H9 (cell line): ENCODE data around the gene PODNL1. TPM values are rescaled to one million over a fixed set of nuclear protein-coding genes. Genes with fewer than 3 reads are reported as not detected.

Experiments used
- DNase-seq: peaks from one replicate; pipeline ENCODE4 v3.0.0-alpha.2; 2017
- H2AFZ ChIP-seq: one replicate; pipeline ENCODE4 v1.6.1; 2013; ENCODE audit warnings: mild to moderate bottlenecking, low read length, control low read depth, moderate library complexity
- H2AK5ac ChIP-seq: 2 replicates; pipeline ENCODE4 v1.6.1; 2013; ENCODE audit warnings: low read length, control low read depth, mixed read lengths; ENCODE audit not compliant: insufficient read length
- H2BK120ac ChIP-seq: one replicate; pipeline ENCODE4 v1.6.1; 2013; ENCODE audit warnings: low read depth, mild to moderate bottlenecking, low read length, control low read depth, inconsistent platforms; ENCODE audit not compliant: poor library complexity, severe bottlenecking
- H2BK12ac ChIP-seq: 2 replicates; pipeline ENCODE4 v1.6.1; 2013; ENCODE audit warnings: low read length, control low read depth, mixed read lengths, low read depth; ENCODE audit not compliant: insufficient read length
- H2BK15ac ChIP-seq: 2 replicates; pipeline ENCODE4 v1.6.1; 2013; ENCODE audit warnings: low read depth, low read length, control low read depth
- H2BK20ac ChIP-seq: one replicate; pipeline ENCODE4 v1.6.1; 2013; ENCODE audit warnings: low read depth, mild to moderate bottlenecking, low read length, control low read depth, inconsistent platforms; ENCODE audit not compliant: poor library complexity, severe bottlenecking
- H2BK5ac ChIP-seq: 2 replicates; pipeline ENCODE4 v1.6.1; 2013; ENCODE audit warnings: low read length, control low read depth, mixed read lengths; ENCODE audit not compliant: insufficient read length
- H3K14ac ChIP-seq: 2 replicates; pipeline ENCODE4 v1.6.1; 2013; ENCODE audit warnings: low read length, control low read depth; ENCODE audit not compliant: insufficient read depth
- H3K18ac ChIP-seq: 2 replicates; pipeline ENCODE4 v1.6.1; 2013; ENCODE audit warnings: low read depth, mild to moderate bottlenecking, mixed read lengths, low read length, control low read depth; ENCODE audit not compliant: insufficient read length
- H3K23ac ChIP-seq: 2 replicates; pipeline ENCODE4 v1.6.1; 2013; ENCODE audit warnings: low read length, control low read depth, mixed read lengths, low read depth; ENCODE audit not compliant: insufficient read length
- H3K23me2 ChIP-seq: 2 replicates; pipeline ENCODE4 v1.6.1; 2013; ENCODE audit warnings: low read depth, mild to moderate bottlenecking, mixed read lengths, low read length, control low read depth; ENCODE audit not compliant: insufficient read length, poor library complexity, severe bottlenecking
- H3K27ac ChIP-seq: 2 replicates; pipeline ENCODE4 v1.5.1; 2013; ENCODE audit warnings: low read length, control low read depth, mixed read lengths, low read depth; ENCODE audit not compliant: insufficient read length
- H3K27me3 ChIP-seq: 2 replicates; pipeline ENCODE4 v1.6.1; 2013; ENCODE audit warnings: low read length, control low read depth, inconsistent platforms; ENCODE audit not compliant: insufficient read depth
- H3K4ac ChIP-seq: 2 replicates; pipeline ENCODE4 v1.6.1; 2013; ENCODE audit warnings: low read depth, mild to moderate bottlenecking, control low read depth, inconsistent platforms, low read length, moderate library complexity
- H3K4me1 ChIP-seq: 2 replicates; pipeline ENCODE4 v1.6.1; 2013; ENCODE audit warnings: low read length, control low read depth, inconsistent platforms; ENCODE audit not compliant: insufficient read depth
- H3K4me2 ChIP-seq: 2 replicates; pipeline ENCODE4 v1.6.1; 2013; ENCODE audit warnings: low read length, control low read depth, mixed read lengths; ENCODE audit not compliant: insufficient read length, insufficient read depth
- H3K56ac ChIP-seq: 2 replicates; pipeline ENCODE4 v1.6.1; 2013; ENCODE audit warnings: low read depth, mild to moderate bottlenecking, mixed read lengths, low read length, control low read depth; ENCODE audit not compliant: insufficient read length
- H3K79me1 ChIP-seq: 2 replicates; pipeline ENCODE4 v1.6.1; 2013; ENCODE audit warnings: low read depth, mild to moderate bottlenecking, moderate library complexity, low read length, control low read depth, inconsistent platforms; ENCODE audit not compliant: insufficient read depth, poor library complexity, severe bottlenecking
- H3K79me2 ChIP-seq: 2 replicates; pipeline ENCODE4 v1.6.1; 2013; ENCODE audit warnings: low read length, control low read depth, inconsistent platforms; ENCODE audit not compliant: insufficient read depth
- H3K9ac ChIP-seq: 2 replicates; pipeline ENCODE4 v1.6.1; 2013; ENCODE audit warnings: low read length, control low read depth, mixed read lengths; ENCODE audit not compliant: insufficient read length; ENCODE audit errors: extremely low read depth
- H3K9me3 ChIP-seq: one replicate; pipeline ENCODE4 v1.6.1; 2013; ENCODE audit warnings: low read depth, low read length, inconsistent platforms; ENCODE audit not compliant: control insufficient read depth
- H3T11ph ChIP-seq: one replicate; pipeline ENCODE4 v1.6.1; 2013; ENCODE audit warnings: mild to moderate bottlenecking, low read length, control low read depth, inconsistent platforms
- H4K20me1 ChIP-seq: one replicate; pipeline ENCODE4 v1.6.1; 2013; ENCODE audit not compliant: control insufficient read depth, insufficient read length, insufficient read depth
- H4K5ac ChIP-seq: 2 replicates; pipeline ENCODE4 v1.6.1; 2013; ENCODE audit warnings: low read depth, mild to moderate bottlenecking, mixed read lengths, low read length, control low read depth; ENCODE audit not compliant: insufficient read length
- H4K8ac ChIP-seq: replicated peaks from 2 replicates; pipeline ENCODE4 v1.6.1; 2013; ENCODE audit warnings: low read length, control low read depth, mixed read lengths, low read depth; ENCODE audit not compliant: insufficient read length
- H4K91ac ChIP-seq: 2 replicates; pipeline ENCODE4 v1.6.1; 2013; ENCODE audit warnings: low read depth, mild to moderate bottlenecking, moderate library complexity, mixed read lengths, low read length, control low read depth; ENCODE audit not compliant: insufficient read length
- H3K27ac Mint-ChIP-seq, 3 experiments: 2 replicates in 2 of 3; 3 replicates in 1 of 3; pipeline ENCODE4 v1.8.0; 2020 to 2021; ENCODE audit warnings: mixed read lengths in 3 of 3, mild to moderate bottlenecking in 1 of 3, moderate library complexity in 1 of 3
- H3K27me3 Mint-ChIP-seq: 2 replicates; pipeline ENCODE4 v1.8.0; 2021; ENCODE audit warnings: low read depth, mild to moderate bottlenecking, moderate library complexity, mixed read lengths
- H3K36me3 Mint-ChIP-seq, 3 experiments: 2 replicates in 2 of 3; 3 replicates in 1 of 3; pipeline ENCODE4 v1.8.0; 2020 to 2021; ENCODE audit warnings: low read depth in 3 of 3, mixed read lengths in 3 of 3; ENCODE audit not compliant: insufficient read depth in 1 of 3
- H3K4me1 Mint-ChIP-seq, 2 experiments: 2 replicates each; pipeline ENCODE4 v1.8.0; 2020; ENCODE audit warnings: mixed read lengths in 2 of 2
- H3K4me3 Mint-ChIP-seq, 2 experiments: 2 replicates in 1 of 2; 3 replicates in 1 of 2; pipeline ENCODE4 v1.8.0; 2020 to 2021; ENCODE audit warnings: mild to moderate bottlenecking in 2 of 2, mixed read lengths in 2 of 2, moderate library complexity in 1 of 2
- H3K9me3 Mint-ChIP-seq, 2 experiments: 2 replicates in 1 of 2; 3 replicates in 1 of 2; pipeline ENCODE4 v1.8.0; 2020; ENCODE audit warnings: mild to moderate bottlenecking in 2 of 2, mixed read lengths in 2 of 2, moderate library complexity in 1 of 2
- CTCF ChIP-seq: fragments of 200-600 bp; sonication (generic); conservative IDR thresholded peaks from 3 replicates; pipeline ENCODE4 v1.8.0; 2021; ENCODE audit warnings: antibody characterized with exemption, mild to moderate bottlenecking
- WGBS: extraction: QIAGEN DNeasy Blood & Tissue Kit; methylation state at CpG from one replicate; pipeline ENCODE4 v1.1.7; 2013; ENCODE audit warnings: missing lambda C conversion rate, low lambda C conversion rate, mixed read lengths; ENCODE audit not compliant: insufficient read length; ENCODE audit errors: extremely low coverage; 5-methylcytosine and 5-hydroxymethylcytosine counted together
- total RNA-seq: library from RNA; stranded (reverse); gene quantifications from 2 replicates; pipeline ENCODE4 v1.2.1, GENCODE V29; 2021

The PODNL1 gene
- total RNA-seq, 1 experiment from 2014 or later: 0.68 TPM

- Histone ChIP-seq H3T11ph (no peak overlapping the region), H4K8ac (no peak overlapping the region), H3K23me2 (peaks cover 11% of the 10 kb centered on the region), H3K9me3 (no peaks in the 10 kb centered on the region), H3K18ac (no peak overlapping the region), H2AFZ (no peak overlapping the region), H2BK15ac (no peak overlapping the region), H2BK20ac (no peak overlapping the region), H4K20me1 (no peaks in the 10 kb centered on the region), H2BK12ac (no peak overlapping the region), H3K27ac (no peak overlapping the region), H3K4me1 (no peaks in the 10 kb centered on the region), H3K27me3 (no peaks in the 10 kb centered on the region), H2BK120ac (no peak overlapping the region), H4K91ac (no peak overlapping the region), H4K5ac (no peak overlapping the region), H3K14ac (no peak overlapping the region), H3K56ac (no peak overlapping the region), H2AK5ac (no peak overlapping the region), H2BK5ac (no peak overlapping the region), H3K79me1 (peaks cover 8% of the 10 kb centered on the region), H3K23ac (no peak overlapping the region), H3K4me2 (no peak overlapping the region), H3K79me2 (peaks cover 6% of the 10 kb centered on the region; the same call in 1 of the 2 replicates), H3K9ac (no peak overlapping the region), H3K4ac (no peak overlapping the region)
- Mint-ChIP-seq H3K4me3 (no peak overlapping the region), H3K27me3 (peaks cover 2% of the 10 kb centered on the region), H3K4me1 (peaks cover 9 to 12% of the 10 kb centered on the region in 2 experiments), H3K27ac (no peak overlapping the region), H3K36me3 (peaks cover 5 to 16% (median 13%) of the 10 kb centered on the region in 3 experiments; a peak in 5 of 7 replicates), H3K9me3 (no peaks in the 10 kb centered on the region)
- no CpG with 5 or more reads among the region's 2 CpGs for WGBS
- TF ChIP-seq CTCF: no peak
- no peak for DNase-seq
Measured at GRCh38 chr19:13951043-13951442, 12.8 kb upstream of the PODNL1 start.
